Pancreas (tissue), 10 donors: ENCODE measurements around the gene ZNRF4. TPM values are rescaled to one million over a fixed set of nuclear protein-coding genes. Genes with fewer than 3 reads are reported as not detected.

ENCODE experiments used
- ATAC-seq, 4 donors: fragments of 200-7000 bp; cut with Tn5 transposase; one replicate each; pipeline versions ENCODE4 v1.8.0 to v1.9.1; 2020; ENCODE audit warnings: mild to moderate bottlenecking in 4 of 4, moderate library complexity in 4 of 4
- DNase-seq, 6 donors: peaks; one replicate each; pipeline ENCODE4 v3.0.0-alpha.2; 2020
- FAIRE-seq: peaks from 2 replicates; lab custom pipeline; 2012; peaks lifted over from hg19 to GRCh38; lab: Jason Lieb, UNC
- H3K27ac ChIP-seq, 4 donors: fragments of 200-600 bp; sonication (generic); 1 replicate in 3 of 4; 2 replicates in 1 of 4; pipeline versions ENCODE4 v1.5.0 to v1.8.0; 2020
- H3K27me3 ChIP-seq, 4 donors: fragments of 200-600 bp; one replicate each; pipeline ENCODE4 v1.8.0; 2021
- H3K36me3 ChIP-seq, 3 donors: fragments of 200-600 bp; sonication (generic) in 1 of 3; one replicate each; pipeline versions ENCODE4 v1.5.0 to v1.8.0; 2020 to 2021
- H3K4me1 ChIP-seq, 3 donors: fragments of 200-600 bp; one replicate each; pipeline ENCODE4 v1.8.0; 2021
- H3K4me3 ChIP-seq, 4 donors: fragments of 200-600 bp; sonication (generic) in 2 of 4; one replicate each; pipeline versions ENCODE4 v1.5.0 to v1.8.0; 2020 to 2021
- H3K9me3 ChIP-seq, 4 donors: fragments of 200-600 bp; one replicate each; pipeline ENCODE4 v1.8.0; 2021
- CTCF ChIP-seq, 4 donors: fragments of 200-600 bp; sonication (generic) in 3 of 4; IDR thresholded peaks; one replicate each; pipeline versions ENCODE4 v1.5.0 to v1.8.0; 2021; ENCODE audit warnings: antibody characterized with exemption in 4 of 4
- WGBS, 2 donors: extraction: QIAGEN DNeasy Blood & Tissue Kit; methylation state at CpG; one replicate each; pipeline ENCODE4 v1.1.7; 2013; 5-methylcytosine and 5-hydroxymethylcytosine counted together
- intact Hi-C, 3 donors: fragments of 100-400 bp; cut with DNase I; formaldehyde crosslinking; loops; one replicate each; pipeline versions ENCODE4 v1.11.1 to v1.14.2; 2022
- polyA plus RNA-seq, 2 donors: library from polyadenylated mRNA; stranded (reverse); fragments of 200-250 nt; gene quantifications; one replicate each; pipeline ENCODE4 v1.2.3, GENCODE V29; 2013
- total RNA-seq, 6 donors: library from RNA; stranded (reverse); fragmentation: NEBNext Ultra II Directional in 4 of 6; extraction: Animal tissue kit (Norgen Biotek cat#: 25700) in 4 of 6; gene quantifications; one replicate each; pipeline versions ENCODE4 v1.2.1 to v1.2.4, GENCODE V29; 2021 to 2023
- donor health status: healthy with polysubstance abuse.
- donor health status: DM: no; HTN: no; CAD: no; lungs with moderate emphysema.
- donor health status: DM: no; HTN: no; CAD: no.
- donor health status: control.
- donor health status: control.
- donor health status: Bipolar disorder and iron deficiency.
- donor health status: DM: yes; HTN: yes; CAD: no.
- donor health status: DM: no; HTN: no; CAD: no.
- donor health status: DM: no; HTN: no; CAD: no.
- donor health status: DM: yes; HTN: yes; CAD: no.

ZNRF4 gene
- total and polyA plus RNA-seq, 8 donors: not detected

- H3K36me3 ChIP-seq: no peaks in the 10 kb centered on the region
- no peaks in the 10 kb centered on the region for H3K9me3 ChIP-seq
- H3K27ac ChIP-seq: no peak overlapping the region
- H3K4me3 ChIP-seq: no peak overlapping the region
- FAIRE-seq: no peak
- H3K4me1 ChIP-seq: no peaks in the 10 kb centered on the region
- H3K27me3 ChIP-seq: no peaks in the 10 kb centered on the region
- ATAC-seq: no peak
- DNase-seq: no peak
- WGBS, 2 donors: 72 to 78% methylated on average over 4 to 5 of the region's 5 CpGs
- TF ChIP-seq CTCF (IDR thresholded peaks at IDR 0.05): no peak
- intact Hi-C loops: no loop called here
Measured at GRCh38 chr19:5443723-5444122, 11.5 kb upstream of the ZNRF4 start.

GRCh38 chr19:5444431-5444830, 10.8 kb upstream of the ZNRF4 start:
- intact Hi-C loops: no loop called here
- TF ChIP-seq CTCF (IDR thresholded peaks at IDR 0.05): no peak
- Histone ChIP-seq H3K4me3 (no peak overlapping the region), H3K27ac (no peak overlapping the region), H3K9me3 (no peaks in the 10 kb centered on the region), H3K4me1 (no peaks in the 10 kb centered on the region), H3K27me3 (peaks cover 0 to 5% (median 0%) of the 10 kb centered on the region in 4 donors), H3K36me3 (no peaks in the 10 kb centered on the region)
- ATAC-seq: no peak
- no peak for DNase-seq
- FAIRE-seq: no peak
- WGBS, 2 donors: 70 to 90% methylated on average over 5 of the region's 5 CpGs

GRCh38 chr19:5445071-5445470, 10.1 kb upstream of the ZNRF4 start:
- WGBS, 2 donors: 2 to 60% methylated on average over 1 to 2 of the region's 2 CpGs
- no peak overlapping the region for H3K4me3 ChIP-seq
- intact Hi-C loops: no loop called here

GRCh38 chr19:5445561-5446055, 9.6 kb upstream of the ZNRF4 start:
- 44 to 50% methylated on average over 5 of the region's 5 CpGs for WGBS, 2 donors
- Histone ChIP-seq H3K27me3 (peaks cover 0 to 5% (median 0%) of the 10 kb centered on the region in 4 donors), H3K36me3 (no peaks in the 10 kb centered on the region), H3K4me1 (no peaks in the 10 kb centered on the region), H3K9me3 (no peaks in the 10 kb centered on the region), H3K4me3 (no peak overlapping the region), H3K27ac (no peak overlapping the region)
- intact Hi-C loops: no loop called here
- no peak for DNase-seq
- no peak for TF ChIP-seq CTCF (IDR thresholded peaks at IDR 0.05)
- no peak for FAIRE-seq
- no peak for ATAC-seq

More at GRCh38 chr19:5445071-5445470, 10.1 kb upstream of the ZNRF4 start:
- Histone ChIP-seq H3K4me1 (no peaks in the 10 kb centered on the region), H3K36me3 (no peaks in the 10 kb centered on the region), H3K9me3 (no peaks in the 10 kb centered on the region), H3K27me3 (peaks cover 0 to 5% (median 0%) of the 10 kb centered on the region in 4 donors), H3K27ac (no peak overlapping the region)
- TF ChIP-seq CTCF (IDR thresholded peaks at IDR 0.05): no peak
- FAIRE-seq (no peak), ATAC-seq (no peak), DNase-seq (no peak)

- no peak for DNase-seq
- WGBS, 2 donors: 30 to 41% methylated on average over 15 of the region's 15 CpGs
- no peak for ATAC-seq
- Histone ChIP-seq H3K27me3 (peaks cover 0 to 5% (median 0%) of the 10 kb centered on the region in 4 donors), H3K36me3 (no peaks in the 10 kb centered on the region), H3K9me3 (no peaks in the 10 kb centered on the region), H3K4me3 (no peak overlapping the region), H3K27ac (no peak overlapping the region), H3K4me1 (no peaks in the 10 kb centered on the region)
- no peak for TF ChIP-seq CTCF (IDR thresholded peaks at IDR 0.05)
- intact Hi-C loops: no loop called here
- FAIRE-seq: no peak
Measured at GRCh38 chr19:5447700-5448311, 7.4 kb upstream of the ZNRF4 start.
